Suppressor macrophage (primary cell): ENCODE measurements around the gene RAB6D.
"Not testable (repeated sequence)": the region's sequence is repeated elsewhere in the genome, so short reads cannot be mapped to it uniquely, and the experiment has no call there.

ENCODE experiments used
- DNase-seq, 4 experiments: peaks; one replicate each; pipeline ENCODE4 v3.0.0-alpha.2; 2020 to 2022

RAB6D gene

DNA sequence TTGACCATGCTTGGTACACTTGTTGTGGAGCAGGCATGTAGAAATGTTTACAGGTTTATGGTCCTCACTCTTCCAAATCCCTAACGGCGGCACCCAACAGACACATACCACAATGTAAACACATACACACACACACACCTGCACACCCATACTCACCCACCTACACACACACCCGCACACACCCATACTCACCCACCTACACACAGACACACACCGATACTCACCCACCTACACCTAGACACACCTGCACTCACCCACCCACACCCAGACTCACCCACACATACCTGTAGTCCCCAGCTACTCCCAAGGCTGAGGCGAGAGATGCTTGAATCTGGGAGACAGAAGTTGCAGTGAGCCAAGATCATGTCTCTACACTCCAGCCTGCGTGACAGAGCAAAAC, 1.5 kb upstream of the RAB6D start:
- no peak for DNase-seq

- peak in 2 of 4 experiments; percentile 4 to 6 for DNase-seq
Measured at GRCh38 chr2:131363213-131363612, 755 bp downstream of the RAB6D start.

DNA sequence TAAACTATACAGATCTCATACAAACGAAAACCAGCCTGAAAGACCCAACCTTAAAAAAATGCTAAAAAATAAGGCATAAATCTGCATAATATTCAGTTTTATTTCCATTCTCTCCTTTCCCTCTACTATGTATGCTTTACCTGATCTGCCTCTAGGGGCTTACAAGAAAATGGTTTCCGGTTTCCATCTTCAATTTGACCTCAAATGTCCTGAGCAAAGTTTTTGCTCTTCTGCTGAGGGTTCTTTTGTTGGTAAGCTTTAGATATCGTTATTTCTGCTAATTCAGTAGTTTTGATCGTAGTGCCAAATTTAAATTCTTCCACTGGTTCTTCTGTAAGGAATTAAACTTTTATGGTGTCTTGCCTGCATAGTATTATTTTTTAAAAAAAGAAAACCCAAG, 2.2 kb downstream of the RAB6D start:
- DNase-seq, result not testable (repeated sequence)

- DNase-seq, result not testable (repeated sequence)
Measured at GRCh38 chr2:131353167-131353697, 10.7 kb downstream of the RAB6D start.

GRCh38 chr2:131349021-131349420, 14.9 kb downstream of the RAB6D start:
- no peak for DNase-seq

DNA sequence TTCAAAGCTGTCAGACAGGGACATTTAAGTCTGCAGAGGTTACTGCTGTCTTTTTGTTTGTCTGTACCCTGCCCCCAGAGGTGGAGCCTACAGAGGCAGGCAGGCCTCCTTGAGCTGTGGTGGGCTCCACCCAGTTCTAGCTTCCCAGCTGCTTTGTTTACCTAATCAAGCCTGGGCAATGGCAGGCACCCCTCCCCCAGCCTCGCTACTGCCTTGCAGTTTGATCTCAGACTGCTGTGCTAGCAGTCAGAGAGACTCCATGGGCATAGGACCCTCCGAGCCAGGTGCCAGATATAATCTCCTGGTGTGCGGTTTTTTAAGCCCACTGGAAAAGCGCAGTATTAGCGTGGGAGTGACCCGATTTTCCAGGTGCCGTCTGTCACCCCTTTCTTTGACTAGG, 16.9 kb downstream of the RAB6D start:
- not testable (repeated sequence) for DNase-seq

DNA sequence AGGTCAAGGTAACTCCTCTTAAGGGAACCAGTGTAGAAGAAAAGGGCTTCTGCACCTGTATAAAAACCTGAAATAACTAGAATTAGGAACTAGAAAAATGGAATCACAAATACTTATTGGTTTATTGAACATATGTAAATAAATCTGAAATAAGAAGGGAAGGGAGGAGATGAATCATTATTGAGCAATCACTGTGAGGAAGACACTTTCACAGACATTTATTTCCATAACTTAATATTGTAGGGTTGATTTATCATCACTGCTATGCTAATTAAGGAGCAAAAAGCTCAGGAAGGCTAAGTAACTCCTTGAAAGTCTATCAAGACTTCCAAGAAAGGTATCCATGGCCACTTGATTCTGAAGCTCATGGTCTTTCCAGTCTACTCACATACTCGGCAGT, 24.7 kb downstream of the RAB6D start:
- not testable (repeated sequence) for DNase-seq

GRCh38 chr2:131335319-131335718, 28.6 kb downstream of the RAB6D start:
- peak in 3 of 4 experiments; percentile 6 to 13 (median 12) for DNase-seq

GRCh38 chr2:131332709-131333108, 31.3 kb downstream of the RAB6D start:
- not testable (repeated sequence) for DNase-seq

GRCh38 chr2:131331000-131331399, 33.0 kb downstream of the RAB6D start:
- DNase-seq, result not testable (repeated sequence)

DNA sequence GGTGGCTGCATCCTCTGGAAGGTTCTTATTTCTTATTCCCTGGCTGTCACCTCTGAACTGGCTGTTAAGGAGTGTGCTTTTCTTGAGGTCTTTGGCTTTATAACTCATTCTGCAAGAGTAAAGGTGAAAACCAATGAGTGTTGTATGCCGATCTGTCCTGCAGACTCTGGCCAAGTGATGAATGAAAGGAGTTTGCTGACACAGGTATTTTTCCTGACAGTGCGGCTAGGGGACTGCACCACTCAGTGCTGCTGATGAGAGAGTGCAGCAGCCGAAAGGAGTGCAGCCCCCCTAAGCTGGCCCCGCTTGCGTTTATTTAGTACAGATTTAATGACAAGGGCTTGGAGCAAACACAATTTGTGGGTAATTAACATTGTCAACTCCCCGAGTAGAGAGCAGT, 41.8 kb downstream of the RAB6D start:
- no peak for DNase-seq

DNA sequence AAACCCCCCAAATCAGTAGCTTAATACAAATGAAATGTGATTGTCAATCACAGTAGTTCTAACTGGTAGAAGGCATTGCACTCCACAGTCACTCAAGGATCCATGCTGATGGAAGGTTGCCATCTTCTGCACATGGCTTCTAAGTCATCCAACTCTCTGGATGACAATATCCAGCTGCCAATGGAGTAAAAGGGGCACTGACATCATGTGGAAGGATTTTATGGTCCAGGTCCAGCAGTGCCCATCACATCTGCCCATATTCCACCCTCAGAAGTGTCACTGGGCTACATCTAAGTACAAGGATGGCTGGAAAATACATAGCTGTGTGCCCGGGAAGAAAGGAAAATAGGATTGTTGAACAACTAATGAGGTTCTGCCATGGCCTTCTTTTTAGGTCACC, 42.6 kb downstream of the RAB6D start:
- DNase-seq, result not testable (repeated sequence)

GRCh38 chr2:131311001-131311400, 53.0 kb downstream of the RAB6D start:
- not testable (repeated sequence) for DNase-seq
